HepG2 (cell line): ENCODE results near the gene MIGA2. TPM values are rescaled to one million over a fixed set of nuclear protein-coding genes. Genes with fewer than 3 reads are reported as not detected.

Experiments used
- AHR ChIP-seq: IDR thresholded peaks from 2 replicates; pipeline ENCODE4 v1.6.1; 2018; ENCODE audit warnings: missing genetic modification reagents, missing compliant biosample characterization
- CBX2 ChIP-seq, 2 experiments: fragments of 200-600 bp in 1 of 2; sonication (generic); formaldehyde crosslinking in 1 of 2; IDR thresholded peaks; 2 replicates each; pipeline versions ENCODE4 v1.7.0 to v1.8.1; 2018 to 2022; ENCODE audit warnings: low read depth in 2 of 2, low read length in 1 of 2, mild to moderate bottlenecking in 1 of 2, missing genetic modification reagents in 1 of 2
- KIAA2018 ChIP-seq: sonication (generic); formaldehyde crosslinking; IDR thresholded peaks from 2 replicates; pipeline ENCODE4 v1.5.0; 2020; ENCODE audit warnings: mild to moderate bottlenecking, missing genetic modification reagents, borderline replicate concordance
- RELA ChIP-seq: sonication (generic); formaldehyde crosslinking; IDR thresholded peaks from 2 replicates; pipeline ENCODE4 v1.4.0; 2020; ENCODE audit warnings: missing genetic modification reagents
- RFXAP ChIP-seq: sonication (generic); formaldehyde crosslinking; IDR thresholded peaks from 2 replicates; pipeline ENCODE4 v1.4.0; 2020; ENCODE audit warnings: missing genetic modification reagents, borderline replicate concordance
- XRCC5 ChIP-seq: fragments of 200-400 bp; formaldehyde crosslinking; optimal IDR thresholded peaks from 2 replicates; pipeline ENCODE3; 2017; ENCODE audit warnings: mild to moderate bottlenecking, low read length
- ZNF407 ChIP-seq: sonication (generic); formaldehyde crosslinking; IDR thresholded peaks from one replicate; pipeline ENCODE4 v1.5.1; 2020; ENCODE audit warnings: mild to moderate bottlenecking, missing genetic modification reagents; ENCODE audit errors: not compliant biosample characterization
- ZNF770 ChIP-seq: sonication (generic); formaldehyde crosslinking; IDR thresholded peaks from 2 replicates; pipeline ENCODE4 v1.5.0; 2020; ENCODE audit warnings: mild to moderate bottlenecking, missing genetic modification reagents
- ZNF879 ChIP-seq: sonication (generic); formaldehyde crosslinking; IDR thresholded peaks from 2 replicates; pipeline ENCODE4 v1.8.1; 2023; ENCODE audit warnings: missing genetic modification reagents
- polyA plus RNA-seq, 8 experiments: library from polyadenylated mRNA; depleted of rRNA in 3 of 8; stranded (reverse) in 7 of 8; unstranded in 1 of 8; fragments of >200 nt; fragmentation: Illumina TruSeq in 4 of 8; extraction: Trizol in 4 of 8; gene quantifications; 2 replicates each; pipeline versions ENCODE4 v1.2.1 to v1.2.3, GENCODE V29; 2011 to 2016; ENCODE audit warnings: low read depth in 4 of 8, missing spikeins in 1 of 8, mixed read lengths in 1 of 8; ENCODE audit not compliant: insufficient read depth in 1 of 8
- total RNA-seq, 5 experiments: library from RNA; depleted of rRNA; stranded (reverse); fragments of >200 nt; fragmentation: Illumina TruSeq; extraction: Trizol; gene quantifications; 2 replicates each; pipeline ENCODE4 v1.2.3, GENCODE V29; 2016; ENCODE audit warnings: low read depth in 1 of 5

MIGA2 gene
- total and polyA plus RNA-seq, 2 of the 13 experiments (the other 11 are each of a cell fraction or from before 2014, with no cell fraction given) = 10.8 to 17.1 TPM

GRCh38 chr9:129109952-129110739 is 73.7 kb downstream of the MIGA2 start (continued):
- TF ChIP-seq ZNF407 = peak; percentile 68
- TF ChIP-seq XRCC5 = no peak
- no peak for TF ChIP-seq RELA
- peak; percentile 1; the same call in 1 of the 2 replicates for TF ChIP-seq ZNF770 (CRISPR knock-in tag)
- 0 out of 2 replicates have a peak, but pooled peaks have one; percentile 18 for TF ChIP-seq RFXAP (CRISPR knock-in tag)
- TF ChIP-seq KIAA2018 (CRISPR knock-in tag) = no peak
- no peak for TF ChIP-seq CBX2 (IDR thresholded peaks at IDR 0.05; ENCODE audit: low read depth, low read length)
- no peak for TF ChIP-seq CBX2 (CRISPR knock-in tag; IDR thresholded peaks at IDR 0.05; ENCODE audit: low read depth)
- peak; percentile 47; the same call in 1 of the 2 replicates for TF ChIP-seq ZNF879
- no peak for TF ChIP-seq AHR (CRISPR knock-in tag)
